DOHH2 (cell line): Measurements from ENCODE around the gene TUBB4B.

Source experiments
- H3F3A ChIP-seq: fragments of 200-600 bp; sonication (generic), shearing (Covaris generic); 2 replicates; pipeline ENCODE4 v1.6.0; 2016; ENCODE audit warnings: antibody characterized with exemption, mild to moderate bottlenecking; ENCODE audit not compliant: control insufficient read depth, insufficient read depth
- H3K27ac ChIP-seq: fragments of 200-600 bp; sonication (generic); 2 replicates; pipeline ENCODE4 v1.5.1; 2014; ENCODE audit warnings: low read depth, mild to moderate bottlenecking, low read length, moderate library complexity
- H3K27me3 ChIP-seq: fragments of 200-600 bp; sonication (generic); 2 replicates; pipeline ENCODE4 v1.6.1; 2014; ENCODE audit warnings: mild to moderate bottlenecking, low read length, mixed read lengths; ENCODE audit not compliant: control insufficient read depth
- H3K36me3 ChIP-seq: fragments of 200-600 bp; sonication (generic); 2 replicates; pipeline ENCODE4 v1.6.1; 2014; ENCODE audit warnings: mild to moderate bottlenecking, low read length, moderate library complexity, mixed read lengths; ENCODE audit not compliant: control insufficient read depth
- H3K4me1 ChIP-seq: fragments of 200-600 bp; sonication (generic); 2 replicates; pipeline ENCODE4 v1.6.1; 2014; ENCODE audit warnings: mild to moderate bottlenecking, low read length, mixed read lengths; ENCODE audit not compliant: control insufficient read depth
- H3K4me2 ChIP-seq: fragments of 200-600 bp; sonication (generic); 2 replicates; pipeline ENCODE4 v1.6.0; 2014; ENCODE audit warnings: mild to moderate bottlenecking, low read length, moderate library complexity
- H3K4me3 ChIP-seq: fragments of 200-600 bp; sonication (generic); 2 replicates; pipeline ENCODE4 v1.5.1; 2014; ENCODE audit warnings: mild to moderate bottlenecking, low read length, mixed read lengths
- H3K79me2 ChIP-seq: fragments of 200-600 bp; sonication (generic); 2 replicates; pipeline ENCODE4 v1.6.1; 2014; ENCODE audit warnings: mild to moderate bottlenecking, low read length, mixed read lengths; ENCODE audit not compliant: control insufficient read depth
- H3K9me2 ChIP-seq: fragments of 200-600 bp; sonication (generic); replicated peaks from 2 replicates; pipeline ENCODE4 v1.6.1; 2014; ENCODE audit warnings: mild to moderate bottlenecking, low read length, mixed read lengths; ENCODE audit not compliant: control insufficient read depth
- H3K9me3 ChIP-seq: fragments of 200-600 bp; sonication (generic); 2 replicates; pipeline ENCODE4 v1.6.1; 2014; ENCODE audit warnings: antibody characterized with exemption, low read length, mixed read lengths; ENCODE audit not compliant: control insufficient read depth, insufficient read depth
- H4K20me1 ChIP-seq: fragments of 200-600 bp; sonication (generic); 2 replicates; pipeline ENCODE4 v1.6.0; 2014; ENCODE audit warnings: low read depth, mild to moderate bottlenecking, antibody characterized with exemption, low read length, moderate library complexity; ENCODE audit not compliant: control insufficient read depth, insufficient read depth
- EZH2phosphoT487 ChIP-seq: fragments of 200-600 bp; sonication (generic); IDR thresholded peaks from 2 replicates; pipeline ENCODE4 v1.6.1; 2017; ENCODE audit warnings: borderline replicate concordance, mild to moderate bottlenecking, antibody characterized with exemption, low read length, moderate library complexity, mixed read lengths
- TF ChIP-seq, protein P1 (sequence below): fragments of 200-600 bp; sonication (generic); IDR thresholded peaks from one replicate; pipeline ENCODE4 v1.5.1; 2014; ENCODE audit warnings: antibody characterized with exemption, mild to moderate bottlenecking, low read depth, low read length; ENCODE audit not compliant: poor library complexity, severe bottlenecking

Gene TUBB4B

DNA sequence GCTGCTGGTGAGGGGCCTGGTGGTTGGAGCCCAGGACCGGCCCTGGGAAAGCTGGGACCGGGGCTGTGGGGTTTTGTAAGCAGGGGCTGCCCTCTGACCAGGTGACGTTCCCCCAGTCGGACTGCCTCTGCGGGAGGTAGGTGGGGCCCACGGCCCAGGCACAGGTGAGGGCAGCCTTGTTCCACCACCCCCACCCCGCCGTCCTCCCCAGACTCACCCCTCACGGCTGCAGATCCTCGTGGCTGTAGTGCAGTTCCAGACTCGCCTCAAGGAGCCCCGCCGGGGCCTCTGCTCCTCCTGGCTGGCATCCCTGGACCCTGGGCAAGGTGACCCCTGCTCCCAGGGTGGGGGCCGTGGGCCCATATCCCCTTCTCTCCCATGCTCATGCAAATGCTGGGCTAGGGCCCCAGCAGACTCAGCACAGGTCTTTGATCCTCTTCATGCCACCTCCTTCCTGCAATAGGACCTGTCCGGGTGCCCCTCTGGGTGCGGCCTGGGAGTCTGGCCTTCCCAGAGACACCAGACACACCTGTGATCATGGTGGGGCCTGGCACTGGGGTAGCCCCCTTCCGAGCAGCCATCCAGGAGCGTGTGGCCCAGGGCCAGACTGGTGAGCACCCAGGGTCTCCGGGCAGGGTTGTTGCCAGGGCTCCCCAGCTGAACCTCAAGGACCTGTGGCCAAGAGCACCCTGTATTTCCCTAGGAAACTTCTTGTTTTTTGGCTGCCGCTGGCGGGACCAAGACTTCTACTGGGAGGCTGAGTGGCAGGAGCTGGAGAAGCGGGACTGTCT, 25.7 kb upstream of the TUBB4B start:
- no peak overlapping the region for H3K4me3 ChIP-seq
- peaks cover 36% of the 10 kb centered on the region for H3K36me3 ChIP-seq
- H3K27ac ChIP-seq: no peak overlapping the region
- TF ChIP-seq, protein P1, sequence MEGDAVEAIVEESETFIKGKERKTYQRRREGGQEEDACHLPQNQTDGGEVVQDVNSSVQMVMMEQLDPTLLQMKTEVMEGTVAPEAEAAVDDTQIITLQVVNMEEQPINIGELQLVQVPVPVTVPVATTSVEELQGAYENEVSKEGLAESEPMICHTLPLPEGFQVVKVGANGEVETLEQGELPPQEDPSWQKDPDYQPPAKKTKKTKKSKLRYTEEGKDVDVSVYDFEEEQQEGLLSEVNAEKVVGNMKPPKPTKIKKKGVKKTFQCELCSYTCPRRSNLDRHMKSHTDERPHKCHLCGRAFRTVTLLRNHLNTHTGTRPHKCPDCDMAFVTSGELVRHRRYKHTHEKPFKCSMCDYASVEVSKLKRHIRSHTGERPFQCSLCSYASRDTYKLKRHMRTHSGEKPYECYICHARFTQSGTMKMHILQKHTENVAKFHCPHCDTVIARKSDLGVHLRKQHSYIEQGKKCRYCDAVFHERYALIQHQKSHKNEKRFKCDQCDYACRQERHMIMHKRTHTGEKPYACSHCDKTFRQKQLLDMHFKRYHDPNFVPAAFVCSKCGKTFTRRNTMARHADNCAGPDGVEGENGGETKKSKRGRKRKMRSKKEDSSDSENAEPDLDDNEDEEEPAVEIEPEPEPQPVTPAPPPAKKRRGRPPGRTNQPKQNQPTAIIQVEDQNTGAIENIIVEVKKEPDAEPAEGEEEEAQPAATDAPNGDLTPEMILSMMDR: no peak
- no peak for TF ChIP-seq EZH2phosphoT487
- H3F3A ChIP-seq: no peaks in the 10 kb centered on the region; the same call in 1 of the 2 replicates
- no peaks in the 10 kb centered on the region for H3K79me2 ChIP-seq
- H3K4me2 ChIP-seq: no peak overlapping the region
- H3K9me2 ChIP-seq: no peaks in the 10 kb centered on the region
- H4K20me1 ChIP-seq: no peaks in the 10 kb centered on the region
- no peaks in the 10 kb centered on the region for H3K9me3 ChIP-seq
- no peaks in the 10 kb centered on the region for H3K4me1 ChIP-seq
- H3K27me3 ChIP-seq: no peaks in the 10 kb centered on the region

DNA sequence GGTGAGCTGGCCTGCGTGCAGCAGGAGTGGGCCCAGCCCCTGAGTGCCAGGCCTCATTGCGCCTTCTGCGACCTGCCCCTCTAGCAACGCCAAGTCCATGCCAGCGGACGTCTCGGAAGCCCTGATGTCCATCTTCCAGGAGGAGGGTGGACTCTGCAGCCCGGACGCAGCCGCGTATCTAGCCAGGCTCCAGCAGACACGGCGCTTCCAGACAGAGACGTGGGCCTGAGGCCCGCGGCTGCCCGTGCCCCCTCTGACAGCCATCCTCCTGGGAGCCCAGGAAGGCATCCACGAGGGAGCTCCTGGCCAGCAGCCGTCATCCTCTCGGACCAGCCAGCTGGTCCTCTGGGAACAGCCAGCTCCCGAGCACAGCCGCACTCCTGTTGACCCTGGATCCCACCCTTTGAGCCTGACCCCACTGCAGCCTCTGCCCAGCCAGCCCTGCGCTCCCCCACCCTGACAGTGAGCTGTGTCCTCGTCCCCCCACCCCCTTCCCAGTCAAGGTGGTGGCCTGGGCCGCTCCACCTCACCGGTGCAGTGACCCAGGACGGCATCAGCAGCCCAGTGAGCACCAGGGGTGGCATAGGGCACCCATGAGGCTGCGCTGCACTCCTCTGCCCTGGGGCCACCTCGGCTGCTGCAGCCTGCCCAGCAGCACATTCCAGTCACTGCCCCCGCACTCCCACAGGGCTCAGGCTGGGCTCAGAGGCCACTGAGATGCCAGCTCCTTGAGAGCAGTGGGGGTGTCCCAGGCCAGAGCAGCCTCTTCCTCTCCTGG, 24.7 kb upstream of the TUBB4B start:
- no peaks in the 10 kb centered on the region for H3K9me3 ChIP-seq
- H3K4me1 ChIP-seq: no peaks in the 10 kb centered on the region
- H3K27ac ChIP-seq: no peak overlapping the region
- no peaks in the 10 kb centered on the region for H3K79me2 ChIP-seq
- H3K9me2 ChIP-seq: no peaks in the 10 kb centered on the region
- H3K36me3 ChIP-seq: peaks cover 34% of the 10 kb centered on the region
- no peak overlapping the region for H3K4me3 ChIP-seq
- TF ChIP-seq, protein P1: no peak
- TF ChIP-seq EZH2phosphoT487: no peak
- H3K27me3 ChIP-seq: no peaks in the 10 kb centered on the region
- no peak overlapping the region for H3K4me2 ChIP-seq
- H3F3A ChIP-seq: no peaks in the 10 kb centered on the region; the same call in 1 of the 2 replicates
- H4K20me1 ChIP-seq: no peaks in the 10 kb centered on the region

- Histone ChIP-seq H3K4me3 (no peak overlapping the region), H3K27ac (no peak overlapping the region), H3K9me3 (no peaks in the 10 kb centered on the region), H3K79me2 (no peaks in the 10 kb centered on the region), H3F3A (no peaks in the 10 kb centered on the region; the same call in 1 of the 2 replicates), H3K4me1 (peaks cover 3% of the 10 kb centered on the region), H4K20me1 (no peaks in the 10 kb centered on the region), H3K4me2 (no peak overlapping the region), H3K27me3 (no peaks in the 10 kb centered on the region), H3K36me3 (peaks cover 30% of the 10 kb centered on the region), H3K9me2 (no peaks in the 10 kb centered on the region)
- no peak for TF ChIP-seq EZH2phosphoT487
- TF ChIP-seq, protein P1: no peak
Observed at GRCh38 chr9:137217276-137218211, 23.5 kb upstream of the TUBB4B start.
